IMR-90 (cell line): ENCODE data around the gene PSMB11. TPM values are rescaled to one million over a fixed set of nuclear protein-coding genes. Genes with fewer than 3 reads are reported as not detected.

Experiments
- ATAC-seq: fragments of 200-7000 bp; cut with Tn5 transposase; 2 replicates; pipeline ENCODE4 v1.9.1; 2020; ENCODE audit warnings: low read depth, mild to moderate bottlenecking, moderate library complexity
- BruUV-seq: library from RNA; stranded (reverse); fragments of 400-500 nt; replicated peaks from 2 replicates; lab custom pipeline; 2021; lab: Mats Ljungman, UMichigan
- CTCF ChIA-PET: fragments of 300-600 bp; formaldehyde crosslinking; extraction: SDS; loops from one replicate; lab custom pipeline; 2021; ENCODE audit warnings: antibody characterized with exemption; lab: Yijun Ruan, JAX
- POLR2A ChIA-PET: fragments of 300-600 bp; sonication (Branson Sonifier 250); formaldehyde crosslinking; loops from one replicate; lab custom pipeline; 2022; ENCODE audit warnings: antibody characterized with exemption; ENCODE audit not compliant: unreplicated experiment; lab: Charles Lee
- DNase-seq: peaks from one replicate; pipeline ENCODE4 v3.0.0; 2013
- H2AFZ ChIP-seq: replicated peaks from 2 replicates; pipeline ENCODE3; 2013; ENCODE audit warnings: low read length, mild to moderate bottlenecking; ENCODE audit not compliant: poor library complexity
- H2AK5ac ChIP-seq: 2 replicates; pipeline ENCODE4 v1.6.1; 2013; ENCODE audit warnings: low read depth, low read length, inconsistent platforms
- H2AK9ac ChIP-seq: replicated peaks from 2 replicates; pipeline ENCODE3; 2013; ENCODE audit warnings: mild to moderate bottlenecking, low read depth, low read length, moderate library complexity; ENCODE audit not compliant: poor library complexity
- H2BK120ac ChIP-seq: 2 replicates; pipeline ENCODE4 v1.6.1; 2013; ENCODE audit warnings: low read depth, low read length, inconsistent platforms
- H2BK15ac ChIP-seq: 3 replicates; pipeline ENCODE4 v1.6.1; 2013; ENCODE audit warnings: low read depth, low read length, inconsistent platforms
- H2BK20ac ChIP-seq: 2 replicates; pipeline ENCODE4 v1.6.1; 2013; ENCODE audit warnings: low read depth, mild to moderate bottlenecking, inconsistent platforms, low read length, moderate library complexity
- H2BK5ac ChIP-seq: 2 replicates; pipeline ENCODE4 v1.6.1; 2013; ENCODE audit warnings: mild to moderate bottlenecking, low read depth, low read length, inconsistent platforms; ENCODE audit not compliant: poor library complexity, severe bottlenecking
- H3K14ac ChIP-seq: replicated peaks from 2 replicates; pipeline ENCODE4 v1.6.1; 2013; ENCODE audit warnings: low read depth, low read length, inconsistent platforms
- H3K18ac ChIP-seq: 2 replicates; pipeline ENCODE4 v1.6.1; 2013; ENCODE audit warnings: low read depth, low read length, control low read depth
- H3K23ac ChIP-seq: 2 replicates; pipeline ENCODE4 v1.6.1; 2013; ENCODE audit warnings: low read depth, low read length, inconsistent platforms
- H3K27ac ChIP-seq: 2 replicates; pipeline ENCODE4 v1.5.1; 2013; ENCODE audit warnings: mild to moderate bottlenecking, control low read depth, low read length; ENCODE audit not compliant: insufficient read depth
- H3K27me3 ChIP-seq: 2 replicates; pipeline ENCODE4 v1.6.1; 2013; ENCODE audit warnings: low read length; ENCODE audit not compliant: control insufficient read depth, insufficient read depth
- H3K36me3 ChIP-seq: 2 replicates; pipeline ENCODE4 v1.6.1; 2013; ENCODE audit warnings: low read length, mixed read lengths; ENCODE audit not compliant: control insufficient read depth, insufficient read depth
- H3K4ac ChIP-seq: 2 replicates; pipeline ENCODE4 v1.6.1; 2013; ENCODE audit warnings: low read depth, low read length, inconsistent platforms
- H3K4me1 ChIP-seq: 2 replicates; pipeline ENCODE4 v1.6.1; 2013; ENCODE audit warnings: low read length, mixed read lengths; ENCODE audit not compliant: control insufficient read depth, insufficient read depth
- H3K4me2 ChIP-seq: 2 replicates; pipeline ENCODE4 v1.6.1; 2013; ENCODE audit warnings: low read depth, mild to moderate bottlenecking, control low read depth, low read length, moderate library complexity
- H3K4me3 ChIP-seq: 2 replicates; pipeline ENCODE4 v1.5.1; 2013; ENCODE audit warnings: low read depth, mild to moderate bottlenecking, control low read depth, low read length, moderate library complexity; ENCODE audit not compliant: insufficient read depth
- H3K56ac ChIP-seq: 2 replicates; pipeline ENCODE4 v1.6.1; 2013; ENCODE audit warnings: low read length, inconsistent platforms; ENCODE audit not compliant: insufficient read depth; ENCODE audit errors: extremely low read depth
- H3K79me1 ChIP-seq, 2 experiments: 2 replicates each; pipeline ENCODE4 v1.6.1; 2013; ENCODE audit warnings: low read length in 2 of 2, inconsistent platforms in 1 of 2, low read depth in 1 of 2
- H3K9ac ChIP-seq: 2 replicates; pipeline ENCODE4 v1.6.1; 2013; ENCODE audit warnings: low read depth, low read length, control low read depth
- H3K9me1 ChIP-seq: 2 replicates; pipeline ENCODE4 v1.6.1; 2013; ENCODE audit warnings: low read length, inconsistent platforms; ENCODE audit not compliant: insufficient read depth
- H3K9me3 ChIP-seq: 2 replicates; pipeline ENCODE4 v1.6.1; 2013; ENCODE audit warnings: low read length; ENCODE audit not compliant: control insufficient read depth, insufficient read depth
- H4K20me1 ChIP-seq: 2 replicates; pipeline ENCODE4 v1.6.1; 2013; ENCODE audit warnings: low read length, inconsistent platforms; ENCODE audit not compliant: insufficient read depth
- H4K5ac ChIP-seq: 2 replicates; pipeline ENCODE4 v1.6.1; 2013; ENCODE audit warnings: mild to moderate bottlenecking, low read depth, low read length, control low read depth
- H4K8ac ChIP-seq, 2 experiments: 2 replicates each; pipeline ENCODE4 v1.6.1; 2013; ENCODE audit warnings: low read depth in 2 of 2, low read length in 2 of 2, control low read depth in 1 of 2, inconsistent platforms in 1 of 2
- H4K91ac ChIP-seq: 2 replicates; pipeline ENCODE4 v1.6.1; 2013; ENCODE audit warnings: low read depth, low read length, inconsistent platforms; ENCODE audit not compliant: insufficient read depth
- BHLHE40 ChIP-seq: fragments of 150-350 bp; IDR thresholded peaks from 2 replicates; pipeline ENCODE4 v1.6.1; 2016; ENCODE audit warnings: mild to moderate bottlenecking, low read depth, low read length
- CEBPB ChIP-seq: IDR thresholded peaks from 2 replicates; pipeline ENCODE4 v1.6.1; 2012; ENCODE audit warnings: low read depth, low read length, improper control_type of control experiment
- CHD1 ChIP-seq: IDR thresholded peaks from 2 replicates; pipeline ENCODE4 v1.6.1; 2012; ENCODE audit warnings: low read depth, low read length, improper control_type of control experiment
- FOS ChIP-seq: fragments of 150-350 bp; IDR thresholded peaks from 2 replicates; pipeline ENCODE4 v1.6.1; 2016; ENCODE audit warnings: low read depth, low read length
- MAFK ChIP-seq: IDR thresholded peaks from 2 replicates; pipeline ENCODE4 v1.6.1; 2012; ENCODE audit warnings: low read depth, low read length, improper control_type of control experiment
- MAZ ChIP-seq: IDR thresholded peaks from 2 replicates; pipeline ENCODE4 v1.6.1; 2012; ENCODE audit warnings: low read depth, mild to moderate bottlenecking, low read length, improper control_type of control experiment, moderate library complexity, borderline replicate concordance
- MXI1 ChIP-seq: IDR thresholded peaks from 2 replicates; pipeline ENCODE4 v1.6.1; 2012; ENCODE audit warnings: low read depth, mild to moderate bottlenecking, low read length, moderate library complexity, borderline replicate concordance
- NFE2L2 ChIP-seq: fragments of 150-350 bp; IDR thresholded peaks from 2 replicates; pipeline ENCODE4 v1.6.1; 2016; ENCODE audit warnings: low read depth, mild to moderate bottlenecking, low read length
- POLR2A ChIP-seq: IDR thresholded peaks from 2 replicates; pipeline ENCODE4 v1.6.1; 2012; ENCODE audit warnings: mild to moderate bottlenecking, low read depth, low read length
- RAD21 ChIP-seq: IDR thresholded peaks from 2 replicates; pipeline ENCODE4 v1.6.1; 2012; ENCODE audit warnings: low read length, improper control_type of control experiment
- RCOR1 ChIP-seq: IDR thresholded peaks from 2 replicates; pipeline ENCODE4 v1.6.1; 2012; ENCODE audit warnings: mild to moderate bottlenecking, low read length, improper control_type of control experiment; ENCODE audit not compliant: insufficient replicate concordance
- RFX5 ChIP-seq: IDR thresholded peaks from 2 replicates; pipeline ENCODE4 v1.8.0; 2012; ENCODE audit warnings: low read depth, mild to moderate bottlenecking, low read length, moderate library complexity
- SMC3 ChIP-seq: fragments of 150-350 bp; IDR thresholded peaks from 2 replicates; pipeline ENCODE4 v1.6.1; 2016; ENCODE audit warnings: low read depth, mild to moderate bottlenecking, antibody characterized with exemption, low read length, moderate library complexity
- WGBS, 2 experiments: methylation state at CpG; one replicate each; pipeline versions ENCODE4 v1.1.5 to v1.1.7; 2013; ENCODE audit warnings: missing lambda C conversion rate in 2 of 2; ENCODE audit not compliant: insufficient read length in 1 of 2; ENCODE audit errors: extremely low coverage in 2 of 2; 5-methylcytosine and 5-hydroxymethylcytosine counted together
- dilution Hi-C: fragments of 300-500 bp; cut with HindIII; formaldehyde crosslinking; loops from one replicate; pipeline ENCODE4 v1.14.3; 2018; ENCODE audit warnings: low sequenced_read_pairs; ENCODE audit not compliant: unreplicated experiment
- in situ Hi-C: fragments of 300-500 bp; cut with MboI; formaldehyde crosslinking; loops from 3 replicates; pipeline ENCODE4 v1.14.3; 2019; ENCODE audit warnings: low sequenced_read_pairs, inconsistent platforms, mixed read lengths
- intact Hi-C: fragments of 100-400 bp; cut with micrococcal nuclease; formaldehyde crosslinking; loops from 2 replicates; pipeline ENCODE4 v1.10.0; 2022
- polyA plus RNA-seq, 3 experiments: library from polyadenylated mRNA; depleted of rRNA; stranded (reverse); fragments of >200 nt; gene quantifications; 2 replicates each; pipeline ENCODE4 v1.2.3, GENCODE V29; 2012; ENCODE audit warnings: low replicate concordance in 1 of 3
- total RNA-seq: library from RNA; depleted of rRNA; stranded (reverse); fragments of >200 nt; gene quantifications from 2 replicates; pipeline ENCODE4 v1.2.3, GENCODE V29; 2012
- TF ChIP-seq, protein P1 (sequence below): fragments of 150-350 bp; IDR thresholded peaks from 2 replicates; pipeline ENCODE4 v1.6.1; 2017; ENCODE audit warnings: mild to moderate bottlenecking, antibody characterized with exemption, low read length, low read depth
- TF ChIP-seq, protein P2 (sequence below): conservative IDR thresholded peaks from 2 replicates; pipeline ENCODE4 v1.5.1; 2012; ENCODE audit warnings: mild to moderate bottlenecking, low read depth, low read length, improper control_type of control experiment

PSMB11 gene
- total and polyA plus RNA-seq, 2 of the 4 experiments (the other 2 are of a cell fraction): not detected

DNA sequence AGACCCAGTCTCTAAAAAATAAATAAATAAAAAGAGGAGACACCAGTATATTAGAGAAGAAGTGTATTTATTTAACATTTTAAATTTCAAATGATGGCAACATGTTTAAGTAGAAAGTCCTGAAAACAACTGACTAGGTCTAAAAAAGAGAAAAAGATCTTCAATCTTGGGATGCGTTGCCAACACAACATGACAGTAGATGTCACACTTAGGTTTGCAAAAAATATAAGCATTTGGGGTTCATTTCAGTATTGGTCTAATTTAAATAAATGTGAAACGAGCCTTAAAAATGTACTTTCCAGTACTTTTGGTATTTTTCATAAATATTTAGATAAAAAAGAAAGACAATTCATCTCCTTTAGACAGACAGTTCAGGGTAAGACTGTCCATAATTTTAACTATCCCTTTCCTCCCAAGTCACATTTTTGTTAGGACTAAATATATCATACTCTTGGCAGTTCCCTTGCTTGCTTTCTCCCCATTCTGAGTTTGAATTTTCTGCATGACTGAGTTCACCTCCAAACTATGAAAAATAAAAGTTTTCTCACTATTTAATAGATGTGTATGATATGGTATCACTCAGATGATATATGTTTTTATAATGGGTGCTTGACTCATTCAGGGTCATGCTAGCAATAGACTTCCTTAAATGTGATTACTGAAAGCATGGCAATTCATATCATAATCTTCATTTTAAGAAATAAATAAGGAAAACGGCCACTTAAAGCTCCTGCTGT lies 36.4 kb upstream of the PSMB11 start:
- WGBS, 2 experiments: no CpG with 5 or more reads among the region's 3 CpGs
- H3K4me2 ChIP-seq: peak overlapping the region; percentile 92
- TF ChIP-seq MXI1 (no peak), CHD1 (no peak), MAFK (no peak), RCOR1 (no peak), NFE2L2 (no peak), RAD21 (no peak), MAZ (no peak), CEBPB (no peak), RFX5 (no peak), POLR2A (no peak), SMC3 (no peak), BHLHE40 (no peak), FOS (no peak)
- TF ChIP-seq, protein P1, sequence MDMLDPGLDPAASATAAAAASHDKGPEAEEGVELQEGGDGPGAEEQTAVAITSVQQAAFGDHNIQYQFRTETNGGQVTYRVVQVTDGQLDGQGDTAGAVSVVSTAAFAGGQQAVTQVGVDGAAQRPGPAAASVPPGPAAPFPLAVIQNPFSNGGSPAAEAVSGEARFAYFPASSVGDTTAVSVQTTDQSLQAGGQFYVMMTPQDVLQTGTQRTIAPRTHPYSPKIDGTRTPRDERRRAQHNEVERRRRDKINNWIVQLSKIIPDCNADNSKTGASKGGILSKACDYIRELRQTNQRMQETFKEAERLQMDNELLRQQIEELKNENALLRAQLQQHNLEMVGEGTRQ: no peak
- TF ChIP-seq, protein P2, sequence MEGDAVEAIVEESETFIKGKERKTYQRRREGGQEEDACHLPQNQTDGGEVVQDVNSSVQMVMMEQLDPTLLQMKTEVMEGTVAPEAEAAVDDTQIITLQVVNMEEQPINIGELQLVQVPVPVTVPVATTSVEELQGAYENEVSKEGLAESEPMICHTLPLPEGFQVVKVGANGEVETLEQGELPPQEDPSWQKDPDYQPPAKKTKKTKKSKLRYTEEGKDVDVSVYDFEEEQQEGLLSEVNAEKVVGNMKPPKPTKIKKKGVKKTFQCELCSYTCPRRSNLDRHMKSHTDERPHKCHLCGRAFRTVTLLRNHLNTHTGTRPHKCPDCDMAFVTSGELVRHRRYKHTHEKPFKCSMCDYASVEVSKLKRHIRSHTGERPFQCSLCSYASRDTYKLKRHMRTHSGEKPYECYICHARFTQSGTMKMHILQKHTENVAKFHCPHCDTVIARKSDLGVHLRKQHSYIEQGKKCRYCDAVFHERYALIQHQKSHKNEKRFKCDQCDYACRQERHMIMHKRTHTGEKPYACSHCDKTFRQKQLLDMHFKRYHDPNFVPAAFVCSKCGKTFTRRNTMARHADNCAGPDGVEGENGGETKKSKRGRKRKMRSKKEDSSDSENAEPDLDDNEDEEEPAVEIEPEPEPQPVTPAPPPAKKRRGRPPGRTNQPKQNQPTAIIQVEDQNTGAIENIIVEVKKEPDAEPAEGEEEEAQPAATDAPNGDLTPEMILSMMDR: no peak

More for the DNA sequence above, 36.4 kb upstream of the PSMB11 start:
- H3K36me3 ChIP-seq: no peaks in the 10 kb centered on the region
- in situ Hi-C loops: no loop called here
- no peak overlapping the region for H2AFZ ChIP-seq
- H3K23ac ChIP-seq: no peak overlapping the region
- peaks cover 2% of the 10 kb centered on the region; the same call in 1 of the 2 replicates for H3K4me1 ChIP-seq
- no peak overlapping the region for H3K56ac ChIP-seq
- no peaks in the 10 kb centered on the region for H3K9me3 ChIP-seq
- DNase-seq (peak; percentile 40), ATAC-seq (no peak)
- 0 out of 2 replicates have a peak overlapping the region, but pooled peaks have one; percentile 31 for H3K14ac ChIP-seq
- intact Hi-C loops: loop anchor here (2.0 kb wide), 1 partner anchor 29 kb away; the partner anchor contains the start of gene PSMB5
- no peak overlapping the region for H2AK9ac ChIP-seq
- no peak overlapping the region for H3K4me3 ChIP-seq
- H3K9ac ChIP-seq: no peak overlapping the region
- no peak overlapping the region for H4K8ac ChIP-seq
- no peak overlapping the region for H4K91ac ChIP-seq
- no peak overlapping the region for H3K27ac ChIP-seq
- no peaks in the 10 kb centered on the region for H3K27me3 ChIP-seq
- ChIA-PET POLR2A (interaction anchor here (1.0 kb wide), 1 partner anchor 10 kb away, joined by 4 read pairs; no protein-coding TSS in a partner anchor), CTCF (interaction anchor here (1.3 to 3.2 kb wide), 4 partner anchors 10 to 63 kb away, joined by 4 to 20 read pairs (median 10); no protein-coding TSS in a partner anchor)
- no peak overlapping the region for H2BK15ac ChIP-seq
- H2AK5ac ChIP-seq: no peak overlapping the region
- no peaks in the 10 kb centered on the region for H4K20me1 ChIP-seq
- H3K18ac ChIP-seq: no peak overlapping the region
- dilution Hi-C loops: no loop called here
- H3K9me1 ChIP-seq: peaks cover 3% of the 10 kb centered on the region; the same call in 1 of the 2 replicates
- no peak overlapping the region for H2BK20ac ChIP-seq
- no peak overlapping the region for H2BK120ac ChIP-seq
- no peak overlapping the region for H2BK5ac ChIP-seq
- H4K5ac ChIP-seq: no peak overlapping the region
- H3K4ac ChIP-seq: no peak overlapping the region
- peaks cover 0 to 12% of the 10 kb centered on the region in 2 experiments; a peak in 3 of 4 replicates for H3K79me1 ChIP-seq
- no TSS peak for BruUV-seq
